GM13976 (cell line): ENCODE measurements around the gene PBX3.

Experiments used
- DNase-seq: peaks from one replicate; pipeline ENCODE4 v3.0.0; 2012; ENCODE audit warnings: low spot score
- in situ Hi-C: fragments of 300-500 bp; cut with MboI; formaldehyde crosslinking; loops from one replicate; pipeline ENCODE4 v1.12.0; 2022; ENCODE audit warnings: low sequenced_read_pairs, mixed read lengths, inconsistent platforms; ENCODE audit not compliant: unreplicated experiment
- TF ChIP-seq, protein P1 (sequence below): IDR thresholded peaks from 2 replicates; pipeline ENCODE4 v1.5.1; 2012; ENCODE audit warnings: borderline replicate concordance, mild to moderate bottlenecking; ENCODE audit not compliant: insufficient read depth; ENCODE audit errors: extremely low read depth, missing control alignments, control extremely low read depth

Gene PBX3

DNA sequence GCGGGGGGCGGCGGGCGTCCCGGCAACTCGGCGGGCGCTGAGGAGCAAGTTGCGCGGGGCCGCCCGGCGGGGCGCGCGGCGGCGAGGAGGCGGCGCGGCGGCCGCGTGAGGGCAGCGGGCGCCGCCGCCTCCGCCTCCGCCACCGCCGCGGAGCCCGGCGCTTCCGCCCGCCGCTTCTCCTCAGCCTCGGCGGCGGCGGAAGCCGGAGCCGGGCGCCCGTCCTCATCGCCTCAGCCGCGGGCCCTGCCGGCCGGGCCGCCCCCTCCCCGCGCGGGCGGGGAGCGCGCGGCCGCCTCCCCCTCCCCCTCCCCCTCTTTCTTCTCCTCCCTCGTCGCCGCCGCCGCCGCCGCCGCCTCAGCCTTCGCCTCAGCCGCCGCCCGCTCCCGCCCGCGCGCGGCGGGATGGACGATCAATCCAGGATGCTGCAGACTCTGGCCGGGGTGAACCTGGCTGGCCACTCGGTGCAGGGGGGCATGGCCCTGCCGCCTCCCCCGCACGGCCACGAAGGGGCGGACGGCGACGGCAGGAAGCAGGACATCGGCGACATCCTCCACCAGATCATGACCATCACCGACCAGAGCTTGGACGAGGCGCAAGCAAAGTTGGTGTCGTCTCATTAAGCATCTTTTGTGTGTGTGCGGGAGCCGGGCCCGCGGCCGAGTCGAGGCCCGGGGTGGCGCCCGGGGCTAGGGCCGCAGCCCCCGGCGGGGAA lies at the start of gene PBX3:
Gene PBX3 (plus strand): TSS at position 321 of the 712 bp plus-strand sequence.
- peak; percentile 78 for DNase-seq
- in situ Hi-C loops: loop anchor here (25.0 kb wide), 1 partner anchor 335 kb away; no protein-coding TSS in a partner anchor
- TF ChIP-seq, protein P1, sequence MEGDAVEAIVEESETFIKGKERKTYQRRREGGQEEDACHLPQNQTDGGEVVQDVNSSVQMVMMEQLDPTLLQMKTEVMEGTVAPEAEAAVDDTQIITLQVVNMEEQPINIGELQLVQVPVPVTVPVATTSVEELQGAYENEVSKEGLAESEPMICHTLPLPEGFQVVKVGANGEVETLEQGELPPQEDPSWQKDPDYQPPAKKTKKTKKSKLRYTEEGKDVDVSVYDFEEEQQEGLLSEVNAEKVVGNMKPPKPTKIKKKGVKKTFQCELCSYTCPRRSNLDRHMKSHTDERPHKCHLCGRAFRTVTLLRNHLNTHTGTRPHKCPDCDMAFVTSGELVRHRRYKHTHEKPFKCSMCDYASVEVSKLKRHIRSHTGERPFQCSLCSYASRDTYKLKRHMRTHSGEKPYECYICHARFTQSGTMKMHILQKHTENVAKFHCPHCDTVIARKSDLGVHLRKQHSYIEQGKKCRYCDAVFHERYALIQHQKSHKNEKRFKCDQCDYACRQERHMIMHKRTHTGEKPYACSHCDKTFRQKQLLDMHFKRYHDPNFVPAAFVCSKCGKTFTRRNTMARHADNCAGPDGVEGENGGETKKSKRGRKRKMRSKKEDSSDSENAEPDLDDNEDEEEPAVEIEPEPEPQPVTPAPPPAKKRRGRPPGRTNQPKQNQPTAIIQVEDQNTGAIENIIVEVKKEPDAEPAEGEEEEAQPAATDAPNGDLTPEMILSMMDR: no peak

GRCh38 chr9:125699870-125700269 lies 47.3 kb upstream of the PBX3 start:
- in situ Hi-C loops: no loop called here
- DNase-seq: no peak
- TF ChIP-seq, protein P1: no peak

DNA sequence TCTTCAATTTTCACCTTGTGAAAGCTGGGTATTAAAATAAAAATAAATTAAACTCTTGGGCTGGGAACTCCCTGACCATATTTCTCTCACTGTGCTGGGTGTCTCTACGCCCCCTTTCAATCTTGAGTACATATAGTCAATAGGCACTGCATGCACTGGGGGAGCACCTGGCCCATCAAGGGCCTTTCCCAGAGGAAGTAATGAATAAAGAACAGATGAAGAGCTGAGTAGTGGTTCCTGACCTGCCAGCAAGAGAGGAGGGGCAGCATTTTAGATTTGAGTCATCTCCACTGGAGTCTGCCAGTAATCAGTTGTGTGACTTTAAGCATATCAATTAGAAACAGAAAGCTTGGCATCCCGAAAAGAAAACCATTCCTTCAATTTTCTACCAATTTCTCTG lies 46.4 kb upstream of the PBX3 start:
- peak; percentile 73 for DNase-seq
- TF ChIP-seq, protein P1: no peak
- in situ Hi-C loops: no loop called here

- in situ Hi-C loops: no loop called here
- TF ChIP-seq, protein P1: no peak
- DNase-seq: no peak
Observed at GRCh38 chr9:125701351-125701750, 45.8 kb upstream of the PBX3 start.

DNA sequence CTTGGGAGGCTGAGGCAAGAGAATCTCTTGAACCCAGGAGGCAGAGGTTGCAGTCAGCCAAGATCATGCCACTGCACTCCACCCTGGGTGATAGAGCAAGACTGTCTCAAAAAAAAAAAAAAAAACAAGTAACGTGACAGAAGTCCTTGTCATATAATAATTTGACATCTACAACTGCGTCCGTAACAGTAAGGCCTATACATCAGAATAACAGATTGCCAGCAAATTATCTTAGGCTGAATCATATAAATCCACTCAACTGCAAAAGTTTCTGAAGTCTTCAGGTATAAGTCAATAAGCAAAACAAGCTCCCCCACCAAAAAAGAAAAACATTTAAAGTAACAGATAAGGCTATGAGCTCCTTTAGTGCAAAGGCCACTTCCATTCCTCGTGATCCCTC lies 43.5 kb upstream of the PBX3 start:
- TF ChIP-seq, protein P1: no peak
- in situ Hi-C loops: no loop called here
- no peak for DNase-seq

GRCh38 chr9:125705893-125706292 lies 41.3 kb upstream of the PBX3 start:
- in situ Hi-C loops: no loop called here
- DNase-seq: no peak
- TF ChIP-seq, protein P1: no peak
